Keratinocyte (primary cell): ENCODE measurements around the gene PRR16.

Source experiments
- EZH2 ChIP-seq: IDR thresholded peaks from one replicate; pipeline ENCODE4 v1.6.1; 2012; ENCODE audit warnings: inconsistent platforms, mild to moderate bottlenecking, low read length, moderate library complexity
- TF ChIP-seq, protein P1 (sequence below), 3 experiments: IDR thresholded peaks in 1 of 3; conservative IDR thresholded peaks in 1 of 3; optimal IDR thresholded peaks in 1 of 3; 2 replicates in 2 of 3; 3 replicates in 1 of 3; pipeline versions ENCODE3 to v1.5.1; 2011; ENCODE audit warnings: low read length in 3 of 3, mild to moderate bottlenecking in 3 of 3, moderate library complexity in 2 of 3, control low read depth in 1 of 3, inconsistent platforms in 1 of 3; ENCODE audit not compliant: insufficient read depth in 2 of 3; ENCODE audit errors: extremely low read depth in 1 of 3

DNA sequence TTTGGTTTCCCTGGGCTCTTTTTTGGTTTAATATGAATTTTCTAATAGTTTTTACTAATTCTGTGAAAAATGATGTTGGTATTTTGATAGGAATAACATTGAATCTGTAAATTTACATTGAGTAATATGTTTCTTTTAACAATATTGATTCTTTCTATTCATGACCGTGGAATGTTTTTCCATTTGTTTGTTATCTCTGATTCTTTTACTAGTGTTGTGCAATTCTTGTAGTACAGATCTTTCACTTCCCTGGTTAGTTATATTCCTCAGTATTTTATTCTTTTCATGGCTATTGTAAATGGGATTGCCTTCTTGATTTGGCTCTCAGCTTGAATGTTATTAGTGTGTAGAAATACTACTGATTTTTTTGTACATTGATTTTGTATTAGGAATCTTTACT is 137.9 kb downstream of the PRR16 start:
- TF ChIP-seq, protein P1, sequence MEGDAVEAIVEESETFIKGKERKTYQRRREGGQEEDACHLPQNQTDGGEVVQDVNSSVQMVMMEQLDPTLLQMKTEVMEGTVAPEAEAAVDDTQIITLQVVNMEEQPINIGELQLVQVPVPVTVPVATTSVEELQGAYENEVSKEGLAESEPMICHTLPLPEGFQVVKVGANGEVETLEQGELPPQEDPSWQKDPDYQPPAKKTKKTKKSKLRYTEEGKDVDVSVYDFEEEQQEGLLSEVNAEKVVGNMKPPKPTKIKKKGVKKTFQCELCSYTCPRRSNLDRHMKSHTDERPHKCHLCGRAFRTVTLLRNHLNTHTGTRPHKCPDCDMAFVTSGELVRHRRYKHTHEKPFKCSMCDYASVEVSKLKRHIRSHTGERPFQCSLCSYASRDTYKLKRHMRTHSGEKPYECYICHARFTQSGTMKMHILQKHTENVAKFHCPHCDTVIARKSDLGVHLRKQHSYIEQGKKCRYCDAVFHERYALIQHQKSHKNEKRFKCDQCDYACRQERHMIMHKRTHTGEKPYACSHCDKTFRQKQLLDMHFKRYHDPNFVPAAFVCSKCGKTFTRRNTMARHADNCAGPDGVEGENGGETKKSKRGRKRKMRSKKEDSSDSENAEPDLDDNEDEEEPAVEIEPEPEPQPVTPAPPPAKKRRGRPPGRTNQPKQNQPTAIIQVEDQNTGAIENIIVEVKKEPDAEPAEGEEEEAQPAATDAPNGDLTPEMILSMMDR (optimal IDR thresholded peaks at IDR 0.05 in 1 of 3, IDR thresholded peaks at IDR 0.05 in 1 of 3, conservative IDR thresholded peaks at IDR 0.05 in 1 of 3; ENCODE audit: extremely low read depth in 1 of 3, insufficient read depth in 2 of 3, low read length in 3 of 3), result no peak
- no peak for TF ChIP-seq EZH2
